ENCODE measurements around the gene DOCK9. TPM values are rescaled to one million over a fixed set of nuclear protein-coding genes. Genes with fewer than 3 reads are reported as not detected.

DOCK9 gene
- total RNA-seq, 1 experiment from 2014 or later = 36.6 TPM

- H3K4me3 Mint-ChIP-seq = no peak overlapping the region
- ChIA-PET CTCF (no interaction called here), POLR2A (no interaction called here)
- H3K27ac Mint-ChIP-seq = no peak overlapping the region
- no peaks in the 10 kb centered on the region for H3K36me3 Mint-ChIP-seq
- ATAC-seq (no peak), DNase-seq (ENCODE audit: low spot score) (no peak)
- H3K27me3 Mint-ChIP-seq (ENCODE audit: low read depth) = no peaks in the 10 kb centered on the region
- no peaks in the 10 kb centered on the region; the same call in 1 of the 2 replicates for H3K9me3 Mint-ChIP-seq
- TF ChIP-seq, protein P1, sequence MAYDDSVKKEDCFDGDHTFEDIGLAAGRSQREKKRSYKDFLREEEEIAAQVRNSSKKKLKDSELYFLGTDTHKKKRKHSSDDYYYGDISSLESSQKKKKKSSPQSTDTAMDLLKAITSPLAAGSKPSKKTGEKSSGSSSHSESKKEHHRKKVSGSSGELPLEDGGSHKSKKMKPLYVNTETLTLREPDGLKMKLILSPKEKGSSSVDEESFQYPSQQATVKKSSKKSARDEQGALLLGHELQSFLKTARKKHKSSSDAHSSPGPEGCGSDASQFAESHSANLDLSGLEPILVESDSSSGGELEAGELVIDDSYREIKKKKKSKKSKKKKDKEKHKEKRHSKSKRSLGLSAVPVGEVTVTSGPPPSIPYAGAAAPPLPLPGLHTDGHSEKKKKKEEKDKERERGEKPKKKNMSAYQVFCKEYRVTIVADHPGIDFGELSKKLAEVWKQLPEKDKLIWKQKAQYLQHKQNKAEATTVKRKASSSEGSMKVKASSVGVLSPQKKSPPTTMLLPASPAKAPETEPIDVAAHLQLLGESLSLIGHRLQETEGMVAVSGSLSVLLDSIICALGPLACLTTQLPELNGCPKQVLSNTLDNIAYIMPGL (CRISPR knock-in tag; IDR thresholded peaks at IDR 0.05) = no peak
- TF ChIP-seq ZNF317 (CRISPR knock-in tag; IDR thresholded peaks at IDR 0.05; ENCODE audit: borderline replicate concordance, low read depth) = no peak
- TF ChIP-seq FOXJ3 (CRISPR knock-in tag; IDR thresholded peaks at IDR 0.05; ENCODE audit: borderline replicate concordance) = no peak
- no peak for TF ChIP-seq TCF7 (CRISPR knock-in tag; IDR thresholded peaks at IDR 0.05; ENCODE audit: low read depth)
- no peak for TF ChIP-seq TEAD4 (CRISPR knock-in tag; IDR thresholded peaks at IDR 0.05)
- TF ChIP-seq OVOL2 (CRISPR knock-in tag; IDR thresholded peaks at IDR 0.05; ENCODE audit: borderline replicate concordance) = no peak
- TF ChIP-seq MXD4 (CRISPR knock-in tag; IDR thresholded peaks at IDR 0.05; ENCODE audit: borderline replicate concordance) = no peak
- TF ChIP-seq ZBTB21 (CRISPR knock-in tag; IDR thresholded peaks at IDR 0.05; ENCODE audit: borderline replicate concordance) = no peak
- TF ChIP-seq TEAD1 (CRISPR knock-in tag; IDR thresholded peaks at IDR 0.05) = no peak
- H3K4me1 Mint-ChIP-seq = peaks cover 42% of the 10 kb centered on the region
These were observed 10.4 kb upstream of the DOCK9 start for GRCh38 chr13:98988277-98988676.

DNA sequence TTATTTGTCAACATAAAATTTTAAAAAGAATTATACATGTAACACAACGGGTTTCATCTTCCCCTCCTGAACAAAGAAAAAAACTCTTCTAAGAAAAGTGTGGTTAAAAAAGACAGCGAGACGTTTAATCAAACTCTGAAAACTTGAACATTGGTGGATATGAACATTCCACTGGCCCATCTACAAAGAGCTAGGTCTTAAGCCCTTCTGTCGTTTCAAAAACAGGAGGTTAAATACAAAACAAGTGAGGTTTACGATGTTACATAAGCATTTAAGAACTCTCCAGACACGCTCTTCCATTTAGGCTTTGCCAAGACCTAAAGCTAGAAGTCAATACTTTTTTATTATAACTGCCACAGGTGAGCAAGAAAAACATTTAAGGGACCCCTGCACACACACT lies 9.4 kb upstream of the DOCK9 start:
- H3K27ac Mint-ChIP-seq = no peak overlapping the region
- ChIA-PET CTCF (no interaction called here), POLR2A (no interaction called here)
- H3K4me3 Mint-ChIP-seq = no peak overlapping the region
- H3K4me1 Mint-ChIP-seq = peaks cover 43% of the 10 kb centered on the region
- no peaks in the 10 kb centered on the region; the same call in 1 of the 2 replicates for H3K9me3 Mint-ChIP-seq
- no peaks in the 10 kb centered on the region for H3K36me3 Mint-ChIP-seq
- no peak for ATAC-seq
- no peaks in the 10 kb centered on the region for H3K27me3 Mint-ChIP-seq (ENCODE audit: low read depth)
- TF ChIP-seq ZNF396 (CRISPR knock-in tag; IDR thresholded peaks at IDR 0.05; ENCODE audit: borderline replicate concordance) = no peak
- no peak for TF ChIP-seq RELA (CRISPR knock-in tag; IDR thresholded peaks at IDR 0.05; ENCODE audit: borderline replicate concordance)
- no peak for TF ChIP-seq SMAD4 (CRISPR knock-in tag; IDR thresholded peaks at IDR 0.05)
- no peak for TF ChIP-seq AR (CRISPR knock-in tag; IDR thresholded peaks at IDR 0.05)
- no peak for TF ChIP-seq CTCF (IDR thresholded peaks at IDR 0.05)
- no peak for TF ChIP-seq FOXK1 (CRISPR knock-in tag; IDR thresholded peaks at IDR 0.05)
- TF ChIP-seq, protein P2, sequence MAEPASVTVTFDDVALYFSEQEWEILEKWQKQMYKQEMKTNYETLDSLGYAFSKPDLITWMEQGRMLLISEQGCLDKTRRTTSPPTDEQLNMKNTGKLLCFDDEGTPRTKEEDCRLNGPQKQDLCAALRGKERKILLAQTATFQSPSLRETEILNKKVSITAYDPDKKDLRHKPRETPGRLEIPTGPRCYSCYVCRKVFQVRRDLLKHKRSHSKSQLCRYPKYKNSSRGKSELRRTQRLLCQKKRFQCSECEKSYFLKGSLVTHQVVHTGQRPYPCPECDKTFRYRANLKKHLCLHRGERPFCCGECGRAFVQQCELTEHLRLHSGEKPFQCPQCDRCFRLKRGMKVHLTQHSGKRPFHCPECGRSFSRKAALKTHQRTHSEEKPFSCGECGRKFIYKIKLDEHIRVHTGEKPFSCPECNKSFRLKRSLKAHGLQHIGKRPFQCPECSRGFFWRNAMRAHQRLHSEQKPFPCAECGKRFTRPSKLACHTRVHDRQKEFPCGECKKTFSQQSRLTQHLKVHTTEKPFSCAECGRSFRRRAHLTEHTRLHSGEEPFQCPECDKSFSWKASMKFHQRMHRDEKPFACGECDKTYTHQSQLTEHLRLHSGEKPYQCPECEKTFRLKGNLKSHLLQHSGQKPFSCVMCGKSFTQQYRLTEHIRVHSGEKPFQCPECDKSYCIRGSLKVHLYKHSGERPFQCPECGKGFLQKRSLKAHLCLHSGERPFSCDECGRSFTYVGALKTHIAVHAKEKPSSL (CRISPR knock-in tag; conservative IDR thresholded peaks at IDR 0.05) = no peak
- no peak for TF ChIP-seq GTF2I (CRISPR knock-in tag; conservative IDR thresholded peaks at IDR 0.05)
- TF ChIP-seq SOX15 (CRISPR knock-in tag; IDR thresholded peaks at IDR 0.05) = no peak
- no peak for TF ChIP-seq JUN (CRISPR knock-in tag; IDR thresholded peaks at IDR 0.05)
- no peak for DNase-seq (ENCODE audit: low spot score)

All from WTC11 (cell line).